Measurements from ENCODE around the gene SORBS2. TPM values are rescaled to one million over a fixed set of nuclear protein-coding genes. Genes with fewer than 3 reads are reported as not detected.

SORBS2 gene
- total RNA-seq, 1 experiment from 2014 or later: 44.5 TPM

- H3K9me3 Mint-ChIP-seq: no peaks in the 10 kb centered on the region
- no peaks in the 10 kb centered on the region for H3K27me3 Mint-ChIP-seq (ENCODE audit: low read depth)
- DNase-seq (ENCODE audit: low spot score): no peak
- H3K36me3 Mint-ChIP-seq: no peaks in the 10 kb centered on the region
- no peak for TF ChIP-seq NR3C1 (CRISPR knock-in tag; conservative IDR thresholded peaks at IDR 0.05; ENCODE audit: low read depth)
- TF ChIP-seq CREM (CRISPR knock-in tag; IDR thresholded peaks at IDR 0.05): no peak
- TF ChIP-seq E2F5 (CRISPR knock-in tag; IDR thresholded peaks at IDR 0.05): no peak
- no peak for TF ChIP-seq ZSCAN18 (CRISPR knock-in tag; IDR thresholded peaks at IDR 0.05)
- TF ChIP-seq USF2 (CRISPR knock-in tag; IDR thresholded peaks at IDR 0.05): no peak
- no peak for TF ChIP-seq OVOL2 (CRISPR knock-in tag; IDR thresholded peaks at IDR 0.05; ENCODE audit: borderline replicate concordance)
- no peak for TF ChIP-seq CBFB (CRISPR knock-in tag; IDR thresholded peaks at IDR 0.05; ENCODE audit: low read depth)
- no peak for TF ChIP-seq CREB1 (CRISPR knock-in tag; IDR thresholded peaks at IDR 0.05)
- peaks cover 6% of the 10 kb centered on the region for H3K4me1 Mint-ChIP-seq
- ChIA-PET POLR2A (no interaction called here), CTCF (interaction anchor here (0.5 kb wide), 1 partner anchor 183 kb away, joined by 3 read pairs; no protein-coding TSS in a partner anchor)
- no peak overlapping the region for H3K4me3 Mint-ChIP-seq
- no peak for ATAC-seq
- H3K27ac Mint-ChIP-seq: no peak overlapping the region
Measured at GRCh38 chr4:185792384-185793115, 19.4 kb downstream of the SORBS2 start.

- Mint-ChIP-seq H3K9me3 (no peaks in the 10 kb centered on the region), H3K36me3 (no peaks in the 10 kb centered on the region), H3K27me3 (ENCODE audit: low read depth) (no peaks in the 10 kb centered on the region), H3K27ac (no peak overlapping the region), H3K4me3 (no peak overlapping the region), H3K4me1 (peaks cover 21% of the 10 kb centered on the region)
- CTCF ChIA-PET: no interaction called here
- ATAC-seq (peak; percentile 34; the same call in 1 of the 2 replicates), DNase-seq (ENCODE audit: low spot score) (no peak)
- TF ChIP-seq SOX15 (CRISPR knock-in tag; IDR thresholded peaks at IDR 0.05) (no peak), JAZF1 (CRISPR knock-in tag; IDR thresholded peaks at IDR 0.05) (no peak), FOXP4 (CRISPR knock-in tag; IDR thresholded peaks at IDR 0.05) (no peak), IRF1 (CRISPR knock-in tag; IDR thresholded peaks at IDR 0.05) (no peak), MAX (CRISPR knock-in tag; IDR thresholded peaks at IDR 0.05) (no peak), ZNF512 (CRISPR knock-in tag; IDR thresholded peaks at IDR 0.05; ENCODE audit: borderline replicate concordance) (no peak), HMGA2 (CRISPR knock-in tag; IDR thresholded peaks at IDR 0.05) (no peak), ZNF138 (CRISPR knock-in tag; conservative IDR thresholded peaks at IDR 0.05) (no peak), ZNF425 (CRISPR knock-in tag; conservative IDR thresholded peaks at IDR 0.05) (no peak), ZBTB21 (CRISPR knock-in tag; IDR thresholded peaks at IDR 0.05; ENCODE audit: borderline replicate concordance) (no peak), ZNF281 (CRISPR knock-in tag; IDR thresholded peaks at IDR 0.05) (no peak), MXD4 (CRISPR knock-in tag; IDR thresholded peaks at IDR 0.05; ENCODE audit: borderline replicate concordance) (no peak)
- POLR2A ChIA-PET: no interaction called here
Measured at GRCh38 chr4:185787926-185788679, 23.9 kb downstream of the SORBS2 start.

Data from WTC11 (cell line).